GM12878 (cell line): ENCODE results near the gene TSFM. TPM values are rescaled to one million over a fixed set of nuclear protein-coding genes. Genes with fewer than 3 reads are reported as not detected.

Source experiments
- ATAC-seq: fragments of 200-7000 bp; cut with Tn5 transposase; 3 replicates; pipeline ENCODE4 v1.9.1; 2020; ENCODE audit warnings: mild to moderate bottlenecking, moderate library complexity
- BruUV-seq: library from RNA; stranded (reverse); fragments of 400-500 nt; replicated peaks from 2 replicates; lab custom pipeline; 2021; lab: Mats Ljungman, UMichigan
- CTCF ChIA-PET: fragments of 300-600 bp; sonication (Branson Sonifier 250); formaldehyde crosslinking; extraction: SDS; loops from one replicate; lab custom pipeline; 2021; ENCODE audit warnings: inconsistent platforms; lab: Yijun Ruan, JAX
- POLR2A ChIA-PET: fragments of 350-600 bp; formaldehyde crosslinking; extraction: SDS; loops from one replicate; lab custom pipeline; 2021; ENCODE audit warnings: inconsistent platforms; lab: Charles Lee
- RAD21 ChIA-PET: fragments of 300-600 bp; sonication (Branson Sonifier 250); formaldehyde crosslinking; loops from one replicate; lab custom pipeline; 2023; ENCODE audit warnings: antibody characterized with exemption; ENCODE audit not compliant: unreplicated experiment; lab: Charles Lee
- SMC1A ChIA-PET: fragments of 300-600 bp; sonication (Branson Sonifier 250); formaldehyde crosslinking; loops from one replicate; lab custom pipeline; 2023; ENCODE audit not compliant: unreplicated experiment, uncharacterized antibody; lab: Charles Lee
- DNase-seq: peaks from one replicate; pipeline ENCODE4 v3.0.0-alpha.2; 2011; ENCODE audit warnings: low read depth, low spot score
- FAIRE-seq: peaks from 3 replicates; lab custom pipeline; 2011; peaks lifted over from hg19 to GRCh38; lab: Jason Lieb, UNC
- H2AFZ ChIP-seq: 2 replicates; pipeline ENCODE4 v1.6.0; 2011; ENCODE audit warnings: low read depth, low read length, control low read depth; ENCODE audit not compliant: control insufficient read depth
- H3K27ac ChIP-seq: 2 replicates; pipeline ENCODE4 v1.5.1; 2011; ENCODE audit warnings: control low read depth; ENCODE audit not compliant: control insufficient read depth, insufficient read depth
- H3K27me3 ChIP-seq, 2 experiments: replicated peaks in 1 of 2; 2 replicates each; pipeline versions ENCODE4 v1.6.0 to v1.6.1; 2011; ENCODE audit warnings: low read length in 1 of 2; ENCODE audit not compliant: control insufficient read depth in 2 of 2, insufficient read depth in 2 of 2
- H3K36me3 ChIP-seq, 2 experiments: 2 replicates each; pipeline ENCODE4 v1.5.1; 2011; ENCODE audit warnings: low read length in 1 of 2; ENCODE audit not compliant: control insufficient read depth in 2 of 2, insufficient read depth in 2 of 2
- H3K4me1 ChIP-seq: 2 replicates; pipeline ENCODE4 v1.6.1; 2011; ENCODE audit warnings: mild to moderate bottlenecking, low read length, moderate library complexity, mixed read lengths; ENCODE audit not compliant: control insufficient read depth, insufficient read depth
- H3K4me2 ChIP-seq: 2 replicates; pipeline ENCODE4 v1.6.0; 2011; ENCODE audit warnings: control low read depth; ENCODE audit not compliant: control insufficient read depth, insufficient read depth
- H3K4me3 ChIP-seq: fragments of 200-600 bp; sonication (generic); 2 replicates; pipeline ENCODE4 v1.5.1; 2016
- H3K79me2 ChIP-seq: 2 replicates; pipeline ENCODE4 v1.6.0; 2011; ENCODE audit warnings: low read length; ENCODE audit not compliant: control insufficient read depth, insufficient read depth
- H3K9ac ChIP-seq: 2 replicates; pipeline ENCODE4 v1.8.0; 2011; ENCODE audit warnings: low read length, control low read depth, mixed read lengths; ENCODE audit not compliant: control insufficient read depth, insufficient read depth
- H3K9me3 ChIP-seq: replicated peaks from 3 replicates; pipeline ENCODE4 v1.5.1; 2011; ENCODE audit warnings: mild to moderate bottlenecking, low read length; ENCODE audit not compliant: control insufficient read depth, insufficient read depth
- H4K20me1 ChIP-seq: 2 replicates; pipeline ENCODE4 v1.6.0; 2011; ENCODE audit not compliant: control insufficient read depth, insufficient read depth
- CBX5 ChIP-seq: sonication (generic); IDR thresholded peaks from 2 replicates; pipeline ENCODE4 v1.6.1; 2016; ENCODE audit warnings: low read depth, moderate library complexity, mild to moderate bottlenecking, inconsistent platforms
- CEBPB ChIP-seq, 2 experiments: fragments of 150-350 bp in 1 of 2; IDR thresholded peaks; 2 replicates each; pipeline ENCODE4 v1.6.1; 2012 to 2014; ENCODE audit warnings: low read depth in 2 of 2, low read length in 2 of 2, borderline replicate concordance in 1 of 2, inconsistent platforms in 1 of 2
- CREB1 ChIP-seq: IDR thresholded peaks from 2 replicates; pipeline ENCODE4 v1.6.1; 2012; ENCODE audit warnings: low read depth, mild to moderate bottlenecking, inconsistent platforms
- IRF3 ChIP-seq: fragments of 450-650 bp; IDR thresholded peaks from 2 replicates; pipeline ENCODE4 v1.6.1; 2014; ENCODE audit warnings: mild to moderate bottlenecking
- MEF2B ChIP-seq: fragments of 450-650 bp; IDR thresholded peaks from 2 replicates; pipeline ENCODE4 v1.6.1; 2018; ENCODE audit warnings: mild to moderate bottlenecking, moderate library complexity; ENCODE audit not compliant: partially characterized antibody, poor library complexity, severe bottlenecking
- NFXL1 ChIP-seq: fragments of 450-650 bp; IDR thresholded peaks from 2 replicates; pipeline ENCODE4 v1.6.1; 2017; ENCODE audit warnings: antibody characterized with exemption, mild to moderate bottlenecking, borderline replicate concordance
- NRF1 ChIP-seq: conservative IDR thresholded peaks from 2 replicates; pipeline ENCODE4 v1.6.1; 2011; ENCODE audit warnings: mild to moderate bottlenecking, low read depth, low read length, improper control_type of control experiment
- SMAD5 ChIP-seq: IDR thresholded peaks from 2 replicates; pipeline ENCODE4 v1.6.1; 2016; ENCODE audit warnings: antibody characterized with exemption, low read depth
- SUPT20H ChIP-seq: IDR thresholded peaks from 2 replicates; pipeline ENCODE4 v1.6.1; 2011; ENCODE audit warnings: low read depth, mild to moderate bottlenecking, low read length, moderate library complexity, borderline replicate concordance; ENCODE audit not compliant: control insufficient read depth
- ZBTB11 ChIP-seq: fragments of 450-650 bp; formaldehyde crosslinking; IDR thresholded peaks from 2 replicates; pipeline ENCODE4 v1.5.0; 2022; ENCODE audit warnings: mild to moderate bottlenecking, missing genetic modification characterization
- ZNF217 ChIP-seq: fragments of 450-650 bp; IDR thresholded peaks from 2 replicates; pipeline ENCODE4 v1.6.1; 2017; ENCODE audit warnings: antibody characterized with exemption, mild to moderate bottlenecking
- WGBS: methylation state at CpG from one replicate; pipeline ENCODE4 v1.1.6; 2016; ENCODE audit warnings: low lambda C conversion rate; ENCODE audit not compliant: insufficient replicate concordance, insufficient coverage; ENCODE audit errors: missing lambda C conversion rate; 5-methylcytosine and 5-hydroxymethylcytosine counted together
- in situ Hi-C: fragments of 300-500 bp; cut with MboI; formaldehyde crosslinking; loops from 9 replicates; pipeline ENCODE4 v1.14.3; 2018; ENCODE audit warnings: mixed read lengths
- intact Hi-C: fragments of 100-400 bp; cut with micrococcal nuclease; formaldehyde crosslinking; loops from one replicate; pipeline ENCODE4 v1.14.2; 2022; ENCODE audit not compliant: unreplicated experiment
- polyA plus RNA-seq, 11 experiments: library from polyadenylated mRNA; depleted of rRNA in 4 of 11; unstranded in 6 of 11; stranded (reverse) in 5 of 11; fragments of >200 nt; fragmentation: Nextera tagmentation in 4 of 11; fragmentation: Illumina TruSeq in 1 of 11; extraction: Ambion mirVana in 4 of 11; extraction: Trizol in 1 of 11; gene quantifications; 1 replicate in 1 of 11; 2 replicates in 10 of 11; pipeline versions ENCODE4 v1.2.1 to v1.2.3, GENCODE V29; 2011 to 2016; ENCODE audit warnings: inconsistent platforms in 2 of 11, missing spikeins in 2 of 11, low read depth in 1 of 11
- total RNA-seq, 4 experiments: library from RNA; depleted of rRNA in 3 of 4; stranded (reverse); fragments of >200 nt in 3 of 4; fragmentation: Illumina TruSeq in 1 of 4; extraction: Trizol in 1 of 4; gene quantifications; 2 replicates each; pipeline versions ENCODE4 v1.2.1 to v1.2.3, GENCODE V29; 2013 to 2021

TSFM gene
- total and polyA plus RNA-seq, 10 of the 15 experiments (the other 5 are each of a cell fraction or from before 2014, with no cell fraction given) = 36.7 to 132 (median 45.6) TPM

- Histone ChIP-seq H3K9me3 (no peaks in the 10 kb centered on the region), H4K20me1 (no peaks in the 10 kb centered on the region), H3K36me3 (peaks cover 7 to 32% of the 10 kb centered on the region in 2 experiments), H2AFZ (no peak overlapping the region), H3K79me2 (no peaks in the 10 kb centered on the region), H3K4me3 (no peak overlapping the region), H3K27me3 (no peaks in the 10 kb centered on the region), H3K4me2 (no peak overlapping the region), H3K4me1 (no peaks in the 10 kb centered on the region), H3K9ac (no peak overlapping the region), H3K27ac (no peak overlapping the region)
- WGBS = 50% methylated on average over 1 of the region's 1 CpG
- FAIRE-seq (no peak), ATAC-seq (no peak), DNase-seq (no peak)
- in situ Hi-C loops = no loop called here
- intact Hi-C loops = no loop called here
- no TSS peak for BruUV-seq
- RAD21 ChIA-PET = interaction anchor here (1.0 kb wide), 1 partner anchor 111 kb away, joined by 3 read pairs; no protein-coding TSS in a partner anchor
- SMC1A ChIA-PET = interaction anchor here (0.6 to 1.8 kb wide), 2 partner anchors 9 to 49 kb away, joined by 3 to 8 read pairs; no protein-coding TSS in a partner anchor
- CTCF ChIA-PET = interaction anchor here (0.9 to 3.3 kb wide), 5 partner anchors 9 to 112 kb away, joined by 3 to 14 read pairs (median 3); partner anchors contain the start of gene TSFM
- POLR2A ChIA-PET = no interaction called here
- TF ChIP-seq IRF3 (no peak), CBX5 (no peak), ZBTB11 (no peak), NFXL1 (no peak), SUPT20H (no peak), SMAD5 (no peak), NRF1 (no peak), MEF2B (no peak), ZNF217 (no peak), CREB1 (no peak), CEBPB (IDR thresholded peaks at IDR 0.05; ENCODE audit: borderline replicate concordance in 1 of 2, low read depth in 2 of 2, low read length in 2 of 2) (no peak)
Observed at GRCh38 chr12:57793920-57794319, 11.3 kb downstream of the TSFM start.
